ENCODE results near the gene NFATC2.
A peak's percentile ranks its signal among the peaks of the same experiment; 100 is the strongest.

Gene NFATC2

DNA sequence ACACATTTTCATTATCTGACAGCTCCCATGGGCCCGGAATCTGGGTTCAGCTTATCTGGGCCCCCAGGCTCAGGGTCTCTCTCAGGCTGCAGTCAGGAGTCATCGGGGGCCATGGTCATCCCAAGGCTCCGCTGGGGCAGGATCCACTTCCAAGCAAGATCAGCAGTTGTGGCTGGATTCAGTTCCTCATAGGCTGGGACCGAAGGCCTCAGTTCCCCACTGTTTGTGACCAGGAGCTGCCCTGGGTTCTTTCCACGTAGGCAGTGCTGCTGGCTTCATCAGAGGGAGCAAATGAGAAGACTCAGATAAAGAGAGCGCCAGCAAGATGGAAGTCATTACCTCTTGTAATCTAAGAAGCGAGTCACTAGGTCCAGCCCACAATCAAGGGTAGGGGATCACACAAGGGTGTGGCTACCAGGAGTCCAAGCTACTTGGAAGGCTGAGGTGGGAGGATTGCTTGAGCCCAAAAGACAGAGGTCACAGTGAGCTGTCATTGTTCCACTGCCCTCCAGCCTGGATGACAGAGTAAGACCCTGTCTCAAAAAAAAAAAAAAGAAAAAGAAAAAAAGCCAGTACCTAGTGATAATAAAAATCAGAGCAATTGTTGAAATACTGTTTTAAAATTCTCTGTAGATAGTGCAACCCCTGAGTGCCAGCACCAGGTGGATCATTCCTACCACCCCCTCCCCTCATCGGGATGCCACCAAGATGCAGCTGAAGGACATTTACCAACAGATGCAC is 162.7 kb downstream of the NFATC2 start:
- DNase-seq (ENCODE audit: low read depth in 1 of 2, low spot score in 1 of 2): no peak

DNA sequence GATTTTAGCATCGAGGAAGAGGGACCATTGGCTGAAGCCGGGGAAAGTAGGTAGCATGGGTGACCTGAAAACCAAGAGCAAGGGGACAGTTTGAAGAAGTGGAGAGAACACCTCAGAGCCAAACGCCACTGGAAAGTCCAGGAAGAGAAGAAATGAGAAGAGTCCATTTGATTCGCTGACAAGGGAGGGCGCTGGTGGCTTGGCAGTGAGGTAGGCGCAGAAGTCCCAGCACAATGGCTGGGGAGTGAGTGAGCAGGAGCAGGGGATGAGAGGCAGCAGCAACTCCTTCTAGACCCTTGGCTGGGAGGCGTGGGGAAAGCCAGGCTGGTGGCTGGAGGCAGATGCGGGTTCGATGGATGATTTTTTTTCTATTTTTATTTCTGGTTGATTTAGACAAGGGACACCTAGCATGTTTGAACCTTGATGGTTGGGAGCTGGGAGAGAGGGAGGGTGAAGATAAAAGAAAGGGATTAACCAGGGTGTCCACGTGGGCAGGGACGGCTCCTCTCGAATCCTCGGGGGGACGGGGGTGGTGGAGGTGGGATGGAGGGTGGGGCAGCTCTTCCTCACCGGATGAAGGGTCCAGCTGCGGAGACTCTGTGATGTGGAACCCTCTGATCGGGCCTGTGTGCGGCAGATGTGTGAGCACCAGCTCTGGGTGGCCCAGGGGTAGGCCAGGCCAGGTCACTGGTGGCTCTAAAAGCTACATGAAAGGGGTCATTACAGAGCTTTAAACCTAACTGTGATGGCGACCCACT is 164.2 kb downstream of the NFATC2 start:
- no peak for DNase-seq (ENCODE audit: low read depth in 1 of 2, low spot score in 1 of 2)

- DNase-seq (ENCODE audit: low read depth in 1 of 2, low spot score in 1 of 2): no peak
Observed at GRCh38 chr20:51377132-51377531, 165.4 kb downstream of the NFATC2 start.

DNA sequence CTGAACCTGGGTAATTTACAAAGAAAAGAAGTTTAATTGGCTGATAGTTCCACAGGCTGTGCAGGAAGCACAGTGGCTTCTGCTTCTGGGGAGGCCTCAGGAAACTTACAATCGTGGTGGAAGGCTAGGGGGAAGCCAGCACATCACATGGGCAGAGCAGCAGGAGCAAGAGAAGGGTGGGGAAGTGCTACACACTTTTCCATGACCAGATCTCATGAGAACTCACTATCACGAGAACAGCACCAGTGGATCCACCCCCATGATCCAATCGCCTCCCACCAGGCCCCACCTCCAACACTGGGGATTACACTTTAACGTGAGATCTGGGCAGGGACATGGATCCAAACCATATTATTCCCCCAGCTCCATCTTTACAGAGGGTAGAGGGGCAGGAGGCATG is 166.4 kb downstream of the NFATC2 start:
- DNase-seq (ENCODE audit: low read depth in 1 of 2, low spot score in 1 of 2): no peak

DNA sequence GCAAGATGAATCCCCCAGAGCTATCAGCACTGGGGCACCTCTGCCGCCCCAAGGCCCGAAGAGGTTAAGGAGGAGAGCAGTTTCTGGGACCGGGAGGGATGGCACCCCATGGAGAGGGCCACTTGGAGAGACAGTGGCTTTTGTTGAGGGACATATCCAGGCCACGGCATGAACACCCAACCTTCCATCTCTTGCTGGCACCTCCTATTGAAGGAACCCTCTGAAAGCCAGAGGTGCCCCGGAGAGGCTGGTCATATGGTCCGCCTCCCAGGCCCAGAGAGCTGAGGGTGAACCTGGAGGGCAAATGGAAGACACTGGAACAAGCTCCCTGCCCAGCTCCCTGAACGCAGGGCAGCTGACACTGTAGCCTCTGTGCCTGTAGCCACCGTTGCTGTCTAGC is 167.0 kb downstream of the NFATC2 start:
- DNase-seq (ENCODE audit: low read depth in 1 of 2, low spot score in 1 of 2): no peak

DNA sequence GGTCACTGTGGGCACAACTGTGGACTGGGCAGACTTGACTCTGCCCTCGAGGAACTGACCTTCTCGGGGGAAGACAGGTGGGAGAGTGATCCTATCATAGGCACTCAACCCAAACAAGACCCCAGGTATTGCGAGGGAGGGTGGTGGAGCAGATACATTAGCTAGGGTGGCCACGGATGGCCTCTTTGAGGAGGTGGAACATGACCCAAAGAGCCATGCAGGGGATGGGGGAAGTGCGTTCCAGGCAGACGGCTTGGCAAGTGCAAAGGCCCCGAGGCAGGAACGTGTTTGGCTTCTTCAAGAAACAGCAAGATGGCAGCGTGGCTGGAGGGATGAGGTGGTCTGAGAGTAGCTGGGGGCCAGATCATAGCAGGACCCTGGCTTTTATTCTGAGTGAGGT is 167.6 kb downstream of the NFATC2 start:
- DNase-seq (ENCODE audit: low read depth in 1 of 2, low spot score in 1 of 2): no peak

GRCh38 chr20:51374456-51374830 is 168.1 kb downstream of the NFATC2 start:
- no peak for DNase-seq (ENCODE audit: low read depth in 1 of 2, low spot score in 1 of 2)

DNA sequence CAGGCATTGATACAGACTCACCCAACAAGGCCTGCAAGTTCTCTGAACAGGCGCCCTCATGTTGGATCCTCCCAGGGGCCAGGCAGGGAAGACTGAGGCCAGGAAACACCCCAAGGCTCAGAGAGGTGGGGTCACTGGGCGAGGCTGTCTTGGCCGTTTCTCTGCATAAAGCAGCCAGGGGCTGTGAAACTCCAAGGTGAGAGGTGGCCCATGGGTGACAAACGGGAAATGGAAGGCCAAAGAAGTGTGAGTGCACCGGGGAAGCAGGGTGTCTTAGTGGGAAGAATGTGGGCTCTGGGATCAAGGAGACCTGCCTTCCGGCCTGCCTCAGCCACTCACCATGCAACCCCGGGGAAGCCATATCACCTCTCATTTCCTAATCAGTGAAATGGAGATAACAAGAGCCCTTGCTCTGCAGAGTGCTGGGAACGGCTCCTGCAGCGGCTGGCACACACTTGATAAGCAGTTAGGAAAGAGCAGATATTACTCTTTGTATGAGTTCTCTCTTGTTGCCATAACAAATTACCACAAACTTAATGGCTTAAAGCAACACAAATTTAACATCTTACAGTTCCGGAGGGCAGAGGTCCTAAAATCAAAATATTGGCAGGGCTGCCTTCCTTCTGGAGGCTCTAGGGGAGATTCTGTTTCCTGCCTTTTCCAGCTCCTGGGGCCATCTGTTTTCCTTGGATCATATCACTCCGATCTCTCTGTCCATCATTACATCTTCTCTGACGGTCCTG is 168.6 kb downstream of the NFATC2 start:
- no peak for DNase-seq (ENCODE audit: low read depth in 1 of 2, low spot score in 1 of 2)

DNA sequence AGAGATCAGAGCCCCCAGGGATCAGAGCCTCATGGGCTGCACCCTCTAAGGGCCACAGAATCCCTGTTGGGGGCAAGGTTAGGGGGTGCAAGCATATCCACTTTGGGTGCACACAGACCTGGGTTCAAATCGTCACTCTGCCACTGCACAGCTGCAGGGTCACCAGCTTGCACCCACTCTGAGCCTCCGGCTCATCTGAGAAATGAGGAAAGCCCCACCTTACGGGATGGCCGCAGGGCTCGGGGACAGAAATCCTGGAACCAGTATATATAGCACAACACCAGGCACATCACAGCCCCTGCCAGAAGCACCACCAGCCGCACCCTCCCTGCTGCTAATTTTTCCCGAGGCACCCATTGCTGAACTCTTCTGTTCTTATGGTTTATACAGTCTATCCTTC is 169.6 kb downstream of the NFATC2 start:
- no peak for DNase-seq (ENCODE audit: low read depth in 1 of 2, low spot score in 1 of 2)

DNA sequence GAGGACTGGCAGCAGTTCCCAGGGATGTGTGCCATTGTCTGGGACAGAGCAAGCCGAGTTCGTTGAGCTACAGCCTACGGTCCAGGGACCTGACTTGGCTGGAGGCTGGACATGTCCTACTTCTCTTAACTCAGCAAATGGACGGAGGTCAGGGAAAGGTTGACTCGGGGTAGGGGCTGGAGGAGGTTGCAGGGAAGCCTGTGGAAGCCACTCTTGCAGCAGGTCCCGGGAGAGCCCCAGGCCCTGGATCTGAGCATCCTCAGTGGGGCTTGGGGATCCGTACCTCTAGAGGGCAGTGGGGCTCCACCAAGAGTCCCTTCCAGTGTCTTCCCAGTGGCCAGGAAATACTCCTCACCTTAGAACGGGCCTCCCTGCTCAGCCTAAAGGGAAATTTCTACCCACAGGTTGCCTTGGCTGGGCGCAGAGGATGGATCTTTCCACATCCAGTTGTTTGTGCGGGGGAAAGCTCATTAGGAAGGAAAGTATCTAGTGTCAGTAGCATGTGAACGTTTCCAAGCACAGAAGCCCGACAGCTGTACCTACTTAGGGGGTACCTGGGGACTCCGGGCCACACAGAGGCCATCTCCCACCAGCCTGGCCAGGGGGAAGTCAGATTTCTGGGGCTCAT is 170.2 kb downstream of the NFATC2 start:
- DNase-seq (ENCODE audit: low read depth in 1 of 2, low spot score in 1 of 2): peak; percentile 37 to 43

- no peak for DNase-seq (ENCODE audit: low read depth in 1 of 2, low spot score in 1 of 2)
Observed at GRCh38 chr20:51371720-51372119, 170.8 kb downstream of the NFATC2 start.

- no peak for DNase-seq (ENCODE audit: low read depth in 1 of 2, low spot score in 1 of 2)
Observed at GRCh38 chr20:51369503-51369902, 173.0 kb downstream of the NFATC2 start.

DNA sequence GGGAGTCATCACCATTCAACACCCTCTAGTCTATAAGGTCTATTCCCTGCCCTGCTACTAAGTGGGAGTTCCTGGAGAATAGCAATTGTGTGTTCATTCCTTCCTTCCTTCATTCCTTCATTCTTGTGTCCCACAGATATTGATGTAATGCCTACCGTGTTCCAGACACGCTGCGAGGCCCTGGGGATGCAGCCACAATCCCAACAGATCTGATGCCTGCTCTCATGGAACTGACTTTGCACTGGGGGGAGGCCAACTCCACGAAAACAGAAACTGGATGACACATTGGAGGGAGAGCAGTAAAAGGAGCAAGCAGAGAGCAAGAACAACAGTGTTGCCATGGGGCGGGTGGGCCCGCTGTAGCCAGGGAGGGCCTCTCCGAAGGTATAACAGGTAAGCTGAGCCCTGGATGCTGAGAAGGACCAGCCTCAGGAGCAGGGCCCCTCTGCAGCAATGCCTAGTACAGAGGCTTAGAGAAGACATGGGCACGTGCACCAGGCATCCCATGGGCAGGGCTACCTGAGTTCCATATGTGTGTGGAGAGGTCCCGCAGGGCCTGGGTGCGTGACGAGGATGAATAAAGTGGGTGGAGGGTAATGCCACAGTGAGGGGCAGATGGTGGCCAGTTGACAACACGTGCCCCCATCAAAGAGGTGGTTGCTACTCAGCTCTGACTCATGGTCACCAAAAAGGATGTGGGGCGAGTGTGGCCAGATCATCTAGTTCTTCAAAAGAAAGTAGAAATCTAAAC is 173.9 kb downstream of the NFATC2 start:
- no peak for DNase-seq (ENCODE audit: low read depth in 1 of 2, low spot score in 1 of 2)

DNA sequence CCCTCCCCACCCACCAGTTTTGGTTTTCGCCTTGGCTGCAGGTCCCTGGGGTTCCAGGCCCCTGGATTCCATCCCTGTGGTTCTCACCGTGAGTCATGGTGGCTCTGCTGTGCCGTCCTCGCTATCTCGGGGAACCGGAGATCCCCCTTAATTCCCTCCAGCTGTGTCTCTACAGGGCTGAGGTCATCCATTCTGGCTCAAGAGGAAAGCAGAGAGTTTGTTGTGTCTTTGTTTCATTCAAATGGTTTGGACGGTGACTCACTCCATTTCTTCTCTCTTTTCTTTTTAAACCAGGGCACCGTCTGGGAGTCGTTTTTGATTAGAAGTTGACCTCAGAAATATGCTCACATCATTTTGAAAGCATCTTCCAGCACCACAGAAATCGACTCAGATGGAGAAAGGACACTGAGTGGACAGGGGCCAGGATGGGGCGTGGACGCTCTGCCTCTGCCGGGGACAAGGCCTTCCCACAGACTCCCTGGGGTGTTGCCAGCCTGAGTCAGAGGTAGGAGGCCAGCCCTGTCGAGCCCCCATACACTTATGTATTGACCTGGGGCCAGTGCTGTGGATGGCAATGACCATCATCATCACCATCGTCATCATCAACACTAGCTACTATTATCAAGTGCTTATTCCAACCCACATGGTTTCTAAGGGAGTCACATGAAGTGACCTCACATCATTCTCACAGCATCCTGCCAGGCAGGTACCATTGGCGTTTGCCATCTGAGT is 176.2 kb downstream of the NFATC2 start:
- no peak for DNase-seq (ENCODE audit: low read depth in 1 of 2, low spot score in 1 of 2)

DNA sequence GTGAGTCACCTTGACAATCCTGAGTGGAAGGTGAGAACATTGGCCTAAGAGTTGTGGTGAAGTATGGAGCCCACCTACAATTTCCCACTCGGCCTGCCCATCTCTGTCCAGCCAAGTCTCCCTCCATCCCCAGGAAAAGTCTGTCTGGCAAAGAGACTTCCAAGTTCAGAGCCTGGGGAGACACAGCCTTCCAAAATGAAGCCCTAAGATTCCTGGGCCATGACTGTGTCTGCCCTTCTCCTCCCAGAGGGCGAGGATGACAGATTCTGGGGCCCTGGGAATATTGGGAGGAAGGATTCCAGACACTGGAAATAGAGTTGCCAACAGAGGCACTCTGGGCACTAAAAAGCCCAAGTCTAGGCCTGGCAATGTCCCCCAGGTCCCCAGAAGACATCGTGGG is 176.8 kb downstream of the NFATC2 start:
- no peak for DNase-seq (ENCODE audit: low read depth in 1 of 2, low spot score in 1 of 2)

DNA sequence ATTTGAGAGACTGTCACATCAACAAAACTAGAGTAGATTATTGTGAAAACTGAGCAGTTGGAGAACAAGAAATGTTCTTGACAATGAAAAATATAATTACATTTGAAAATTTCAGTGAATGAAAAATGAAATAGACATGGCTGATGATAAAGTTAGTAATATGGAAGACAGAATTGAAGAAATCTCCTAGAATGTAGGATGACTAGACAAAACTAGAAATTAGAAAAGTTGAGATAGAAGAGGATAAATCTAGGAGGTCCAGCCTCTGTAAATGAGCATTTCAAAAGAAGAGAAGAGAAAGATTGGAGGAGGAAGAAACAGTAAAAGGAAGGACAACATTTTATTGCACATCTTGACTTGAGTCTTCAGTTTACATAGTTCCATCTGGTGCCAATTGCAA is 178.7 kb downstream of the NFATC2 start:
- DNase-seq (ENCODE audit: low read depth in 1 of 2, low spot score in 1 of 2): no peak

GRCh38 chr20:51363378-51363777 is 179.1 kb downstream of the NFATC2 start:
- DNase-seq (ENCODE audit: low read depth in 1 of 2, low spot score in 1 of 2): no peak

DNA sequence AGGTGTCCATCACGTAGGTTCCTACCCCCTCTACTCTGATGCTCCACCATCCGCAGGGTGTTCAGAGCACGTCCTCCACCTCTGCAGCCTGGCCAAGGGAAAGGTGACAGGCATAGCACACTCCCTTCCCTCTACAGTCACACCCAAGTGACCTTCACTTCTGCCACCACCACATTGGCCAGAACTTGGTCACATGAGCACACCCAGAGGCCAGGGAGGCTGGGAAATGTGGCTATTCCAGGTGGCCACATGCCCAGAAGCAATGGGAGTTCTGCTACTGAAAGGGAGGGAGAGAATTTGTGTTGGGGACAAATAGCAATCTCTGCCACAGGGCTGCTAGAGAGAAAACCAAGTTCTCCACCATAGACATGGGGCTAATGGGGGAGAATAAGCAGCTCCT is 180.3 kb downstream of the NFATC2 start:
- no peak for DNase-seq (ENCODE audit: low read depth in 1 of 2, low spot score in 1 of 2)

DNA sequence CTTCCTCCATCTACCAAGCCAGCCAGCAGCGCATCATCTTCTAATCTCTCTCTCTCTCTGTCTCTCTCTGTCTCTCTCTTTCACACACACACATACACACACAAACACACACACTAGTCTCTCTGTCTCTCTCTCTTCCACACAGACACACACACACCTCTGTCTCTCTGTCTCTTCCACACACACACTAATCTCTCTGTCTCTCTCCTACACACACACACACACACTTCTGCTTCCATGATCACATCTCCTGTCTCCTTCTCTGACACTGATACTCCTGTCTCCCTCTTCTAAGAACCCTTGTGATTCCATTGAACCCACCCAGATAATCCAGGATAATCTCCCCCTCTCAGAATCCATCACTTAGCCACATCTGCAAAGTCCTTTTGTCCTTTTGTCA is 181.3 kb downstream of the NFATC2 start:
- no peak for DNase-seq (ENCODE audit: low read depth in 1 of 2, low spot score in 1 of 2)

- DNase-seq (ENCODE audit: low read depth in 1 of 2, low spot score in 1 of 2): no peak
Observed at GRCh38 chr20:51360451-51361201, 181.9 kb downstream of the NFATC2 start.

Measured in activated CD4-positive, alpha-beta T cell treated with anti-CD3 and anti-CD28 coated beads, Interleukin-2, amount 50 U/mL, for 24 hours (primary cell).